ENCODE results near the gene FAM234B.

- TF ChIP-seq NFRKB (IDR thresholded peaks at IDR 0.05) (no peak), SUZ12 (IDR thresholded peaks at IDR 0.05) (no peak), BHLHE40 (IDR thresholded peaks at IDR 0.05; ENCODE audit: borderline replicate concordance) (no peak), PKNOX1 (IDR thresholded peaks at IDR 0.05) (no peak), ELF4 (IDR thresholded peaks at IDR 0.05) (no peak), SP1 (IDR thresholded peaks at IDR 0.05) (no peak), ARNT (IDR thresholded peaks at IDR 0.05) (no peak), LEF1 (IDR thresholded peaks at IDR 0.05; ENCODE audit: borderline replicate concordance) (no peak), ZNF384 (IDR thresholded peaks at IDR 0.05) (peak; percentile 1; the same call in 1 of the 2 replicates), FOXM1 (IDR thresholded peaks at IDR 0.05; ENCODE audit: borderline replicate concordance) (no peak), TARDBP (IDR thresholded peaks at IDR 0.05) (no peak), FOXA1 (IDR thresholded peaks at IDR 0.05) (no peak), FOXK2 (IDR thresholded peaks at IDR 0.05) (no peak), HDGF (IDR thresholded peaks at IDR 0.05; ENCODE audit: borderline replicate concordance) (no peak)
Measured at GRCh38 chr12:13099844-13100604, 55.8 kb downstream of the FAM234B start.

Data from HEK293T (cell line).